WERI-Rb-1 (cell line): Measurements from ENCODE around the gene CYP2A13.
"Not testable (repeated sequence)": the region's sequence is repeated elsewhere in the genome, so short reads cannot be mapped to it uniquely, and the experiment has no call there.

Source experiments
- DNase-seq: peaks from one replicate; pipeline ENCODE4 v3.0.0-alpha.2; 2020
- H3K27ac ChIP-seq: fragments of 250-450 bp; sonication (Bioruptor Pico); 2 replicates; pipeline ENCODE4 v1.5.1; 2020; ENCODE audit warnings: mild to moderate bottlenecking, moderate library complexity
- H3K27me3 ChIP-seq: fragments of 250-450 bp; sonication (Bioruptor Pico); 2 replicates; pipeline ENCODE4 v1.5.1; 2021; ENCODE audit warnings: mild to moderate bottlenecking, low read depth, moderate library complexity; ENCODE audit not compliant: insufficient read depth, severe bottlenecking
- H3K36me3 ChIP-seq: fragments of 250-450 bp; sonication (Bioruptor Pico); 2 replicates; pipeline ENCODE4 v1.5.1; 2020; ENCODE audit warnings: mild to moderate bottlenecking, moderate library complexity
- H3K4me3 ChIP-seq: 2 replicates; pipeline ENCODE4 v1.5.1; 2011; ENCODE audit warnings: low read depth, mild to moderate bottlenecking, control low read depth, low read length
- H3K9me3 ChIP-seq: fragments of 250-450 bp; sonication (Bioruptor Pico); 2 replicates; pipeline ENCODE4 v1.5.1; 2021; ENCODE audit warnings: mild to moderate bottlenecking, moderate library complexity; ENCODE audit not compliant: severe bottlenecking
- TF ChIP-seq, protein P1 (sequence below): IDR thresholded peaks from 2 replicates; pipeline ENCODE4 v1.5.1; 2011; ENCODE audit warnings: low read depth, mild to moderate bottlenecking, control low read depth, inconsistent platforms, low read length

Gene CYP2A13

DNA sequence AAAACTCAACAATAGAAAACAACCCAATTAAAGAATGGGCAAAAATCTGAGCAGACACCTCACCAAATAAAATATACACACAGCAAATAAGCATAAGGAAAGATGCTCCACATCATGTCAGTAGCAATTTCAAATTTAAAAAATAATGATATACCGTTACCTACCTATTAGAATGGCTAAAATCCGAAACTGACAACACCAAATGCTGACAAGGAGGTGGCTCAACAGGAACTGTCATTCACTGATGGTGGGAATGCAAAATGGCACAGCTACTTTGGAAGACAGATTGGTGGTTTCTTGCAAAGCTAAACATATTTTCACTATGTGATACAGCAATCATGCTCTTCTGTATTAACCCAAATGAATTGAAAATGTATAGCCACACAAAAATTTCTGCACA, 9.1 kb downstream of the CYP2A13 start:
- no peak for DNase-seq
- TF ChIP-seq, protein P1, sequence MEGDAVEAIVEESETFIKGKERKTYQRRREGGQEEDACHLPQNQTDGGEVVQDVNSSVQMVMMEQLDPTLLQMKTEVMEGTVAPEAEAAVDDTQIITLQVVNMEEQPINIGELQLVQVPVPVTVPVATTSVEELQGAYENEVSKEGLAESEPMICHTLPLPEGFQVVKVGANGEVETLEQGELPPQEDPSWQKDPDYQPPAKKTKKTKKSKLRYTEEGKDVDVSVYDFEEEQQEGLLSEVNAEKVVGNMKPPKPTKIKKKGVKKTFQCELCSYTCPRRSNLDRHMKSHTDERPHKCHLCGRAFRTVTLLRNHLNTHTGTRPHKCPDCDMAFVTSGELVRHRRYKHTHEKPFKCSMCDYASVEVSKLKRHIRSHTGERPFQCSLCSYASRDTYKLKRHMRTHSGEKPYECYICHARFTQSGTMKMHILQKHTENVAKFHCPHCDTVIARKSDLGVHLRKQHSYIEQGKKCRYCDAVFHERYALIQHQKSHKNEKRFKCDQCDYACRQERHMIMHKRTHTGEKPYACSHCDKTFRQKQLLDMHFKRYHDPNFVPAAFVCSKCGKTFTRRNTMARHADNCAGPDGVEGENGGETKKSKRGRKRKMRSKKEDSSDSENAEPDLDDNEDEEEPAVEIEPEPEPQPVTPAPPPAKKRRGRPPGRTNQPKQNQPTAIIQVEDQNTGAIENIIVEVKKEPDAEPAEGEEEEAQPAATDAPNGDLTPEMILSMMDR = no peak
- no peak overlapping the region for H3K4me3 ChIP-seq
- H3K9me3 ChIP-seq = peaks cover 10% of the 10 kb centered on the region
- H3K27me3 ChIP-seq = no peaks in the 10 kb centered on the region
- H3K27ac ChIP-seq = no peak overlapping the region
- no peaks in the 10 kb centered on the region for H3K36me3 ChIP-seq

DNA sequence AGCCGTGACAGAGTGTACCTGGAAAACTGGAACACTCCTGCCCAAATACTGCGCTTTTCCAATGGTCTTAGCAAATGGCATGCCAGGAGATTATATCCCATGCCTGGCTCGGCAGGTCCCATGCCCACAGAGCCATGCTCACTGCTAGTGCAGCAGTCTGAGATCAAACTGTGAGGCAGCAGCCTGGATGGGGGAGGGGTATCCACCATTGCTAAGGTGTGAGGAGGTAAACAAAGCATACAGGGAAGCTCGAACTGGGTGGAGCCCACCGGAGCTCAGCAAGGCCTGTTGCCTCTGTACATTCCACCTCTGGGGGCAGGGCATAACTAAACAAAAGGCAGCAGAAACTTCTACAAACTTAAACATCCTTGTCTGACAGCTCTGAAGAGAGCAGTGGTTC, 10.5 kb downstream of the CYP2A13 start:
- no peak overlapping the region for H3K4me3 ChIP-seq
- no peak for DNase-seq
- H3K36me3 ChIP-seq = no peaks in the 10 kb centered on the region
- TF ChIP-seq, protein P1 = no peak
- no peak overlapping the region for H3K27ac ChIP-seq
- peaks cover 10% of the 10 kb centered on the region for H3K9me3 ChIP-seq
- H3K27me3 ChIP-seq = no peaks in the 10 kb centered on the region

DNA sequence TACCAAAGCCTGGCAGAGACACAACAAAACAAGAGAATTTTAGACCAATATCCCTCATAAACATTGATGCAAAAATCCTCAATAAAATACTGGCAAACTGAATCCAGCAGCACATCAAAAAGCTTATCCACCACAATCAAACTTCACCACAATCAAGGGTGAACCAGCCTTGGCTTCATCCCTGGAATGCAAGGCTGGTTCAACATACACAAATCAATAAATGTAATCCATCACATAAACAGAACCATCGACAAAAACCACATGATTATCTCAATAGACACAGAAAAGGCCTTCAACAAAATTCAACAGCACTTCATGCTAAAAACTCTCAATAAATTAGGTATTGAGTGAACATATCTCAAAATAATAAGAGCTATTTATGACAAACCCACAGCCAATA, 14.0 kb downstream of the CYP2A13 start:
- H3K27ac ChIP-seq, H3K27me3 ChIP-seq, H3K36me3 ChIP-seq, H3K4me3 ChIP-seq, DNase-seq: not testable (repeated sequence)
- peaks cover 12% of the 10 kb centered on the region for H3K9me3 ChIP-seq

DNA sequence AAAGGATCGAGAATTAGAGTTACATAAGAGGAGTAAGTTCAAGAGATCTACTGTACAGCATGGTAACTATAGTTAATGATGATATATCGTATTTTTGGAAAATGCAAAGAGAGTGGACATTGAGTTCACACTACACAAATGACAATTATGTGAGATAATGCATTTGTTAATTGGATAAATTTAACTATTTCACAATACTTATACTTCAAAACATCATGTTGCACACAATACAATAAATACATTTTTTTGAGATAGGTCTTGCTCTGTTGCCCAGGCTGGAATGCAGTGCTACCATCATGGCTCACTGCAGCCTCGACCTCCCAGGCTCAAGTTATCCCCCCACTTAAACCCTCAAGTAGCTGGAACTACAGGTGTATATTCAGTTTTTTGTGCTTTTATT, 17.9 kb downstream of the CYP2A13 start:
- no peak for DNase-seq
- TF ChIP-seq, protein P1 = no peak

DNA sequence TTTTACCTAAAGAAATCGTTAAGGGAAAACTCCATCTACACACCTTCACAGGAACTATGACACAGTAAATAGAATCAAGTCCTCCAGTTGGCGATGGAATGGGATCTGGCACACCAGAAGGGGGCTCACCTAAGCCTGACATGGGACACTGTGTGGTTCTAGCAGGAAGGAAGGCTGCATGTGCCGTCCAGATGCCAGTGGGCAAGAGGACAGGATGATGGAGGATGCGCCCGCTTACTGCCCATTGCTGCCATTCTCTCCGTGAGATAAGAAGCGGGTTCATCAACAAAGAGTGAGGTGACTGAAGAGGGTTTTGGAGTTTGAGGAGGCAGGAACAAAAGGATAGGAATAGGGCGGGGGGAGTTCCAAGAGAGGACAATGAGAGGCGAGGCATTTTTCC, 23.0 kb downstream of the CYP2A13 start:
- no peak overlapping the region for H3K4me3 ChIP-seq
- no peaks in the 10 kb centered on the region for H3K27me3 ChIP-seq
- no peak overlapping the region for H3K27ac ChIP-seq
- TF ChIP-seq, protein P1 = no peak
- peaks cover 4% of the 10 kb centered on the region for H3K9me3 ChIP-seq
- no peak for DNase-seq
- no peaks in the 10 kb centered on the region for H3K36me3 ChIP-seq

More for the DNA sequence above, 17.9 kb downstream of the CYP2A13 start:
- peaks cover 7% of the 10 kb centered on the region for H3K9me3 ChIP-seq
- H3K27me3 ChIP-seq = no peaks in the 10 kb centered on the region
- H3K4me3 ChIP-seq = no peak overlapping the region
- H3K27ac ChIP-seq = no peak overlapping the region
- no peaks in the 10 kb centered on the region for H3K36me3 ChIP-seq

DNA sequence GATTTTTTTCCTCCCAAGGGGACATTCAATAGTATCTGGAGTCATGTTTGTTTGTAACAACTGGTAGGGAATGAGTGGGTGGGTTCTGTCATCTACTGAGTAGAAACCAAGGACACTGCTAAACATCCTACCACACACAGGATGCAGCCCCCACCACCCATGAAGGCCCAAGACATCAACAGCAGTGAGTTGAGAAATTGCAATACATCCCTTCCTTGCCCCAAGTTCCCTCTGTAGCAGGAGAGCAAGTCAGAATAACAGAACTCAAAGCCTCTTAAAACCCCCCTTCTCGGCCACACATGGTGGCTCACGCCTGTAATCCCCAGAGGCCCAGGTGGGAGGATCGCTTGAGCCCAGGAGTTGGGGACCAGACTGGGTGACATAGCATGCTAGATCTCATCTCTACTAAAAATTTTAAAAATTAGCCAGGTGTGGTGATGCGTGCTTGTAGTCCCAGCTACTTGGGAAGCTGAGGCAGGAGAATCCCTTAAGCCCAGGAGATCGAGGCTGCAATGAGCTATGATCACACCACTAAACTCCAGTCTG, 23.6 kb downstream of the CYP2A13 start:
- H3K27me3 ChIP-seq = no peaks in the 10 kb centered on the region
- no peak overlapping the region for H3K4me3 ChIP-seq
- peaks cover 4% of the 10 kb centered on the region for H3K9me3 ChIP-seq
- TF ChIP-seq, protein P1 = no peak
- H3K36me3 ChIP-seq = no peaks in the 10 kb centered on the region
- no peak overlapping the region for H3K27ac ChIP-seq
- peak; percentile 28 for DNase-seq
